Stimulated activated CD4-positive, alpha-beta T cell treated with anti-CD3 and anti-CD28 coated beads, Interleukin-4, amount 100 ng/mL, for 24 hours (primary cell): Measurements from ENCODE around the gene FRS2.
"Not testable (repeated sequence)": the region's sequence is repeated elsewhere in the genome, so short reads cannot be mapped to it uniquely, and the experiment has no call there.

Source experiments
- DNase-seq: peaks from one replicate; pipeline ENCODE4 v3.0.0-alpha.2; 2020

Gene FRS2

GRCh38 chr12:69588527-69588926 is 118.3 kb downstream of the FRS2 start:
- no peak for DNase-seq

GRCh38 chr12:69589082-69589481 is 118.9 kb downstream of the FRS2 start:
- DNase-seq: no peak

GRCh38 chr12:69595689-69596088 is 125.5 kb downstream of the FRS2 start:
- DNase-seq: no peak

GRCh38 chr12:69598174-69598753 is 128.1 kb downstream of the FRS2 start:
- DNase-seq: no peak

GRCh38 chr12:69600804-69601203 is 130.6 kb downstream of the FRS2 start:
- no peak for DNase-seq

- DNase-seq: no peak
These were observed 131.9 kb downstream of the FRS2 start for GRCh38 chr12:69601962-69602685.

GRCh38 chr12:69602954-69603353 is 132.8 kb downstream of the FRS2 start:
- DNase-seq: no peak

GRCh38 chr12:69603556-69603955 is 133.4 kb downstream of the FRS2 start:
- not testable (repeated sequence) for DNase-seq

- not testable (repeated sequence) for DNase-seq
These were observed 134.1 kb downstream of the FRS2 start for GRCh38 chr12:69604275-69604674.

GRCh38 chr12:69608114-69608513 is 137.9 kb downstream of the FRS2 start:
- no peak for DNase-seq

- DNase-seq: no peak
These were observed 139.9 kb downstream of the FRS2 start for GRCh38 chr12:69610126-69610525.

- no peak for DNase-seq
These were observed 140.5 kb downstream of the FRS2 start, which contains the start of gene LRRC10 for GRCh38 chr12:69610729-69611128. TSS of gene LRRC10 (minus strand) at chr12:69610907. CDS start at chr12:69610838, 69 bp downstream.

- no peak for DNase-seq
These were observed 143.2 kb downstream of the FRS2 start for GRCh38 chr12:69613351-69613750.

GRCh38 chr12:69616025-69616424 is 145.8 kb downstream of the FRS2 start:
- no peak for DNase-seq

- DNase-seq: no peak
These were observed 148.9 kb downstream of the FRS2 start for GRCh38 chr12:69619050-69619449.

GRCh38 chr12:69620077-69620476 is 149.9 kb downstream of the FRS2 start:
- no peak for DNase-seq

GRCh38 chr12:69620921-69621320 is 150.7 kb downstream of the FRS2 start:
- DNase-seq: no peak

GRCh38 chr12:69621551-69621950 is 151.4 kb downstream of the FRS2 start:
- DNase-seq: no peak

- no peak for DNase-seq
These were observed 153.8 kb downstream of the FRS2 start for GRCh38 chr12:69623970-69624369.

- DNase-seq: no peak
These were observed 157.3 kb downstream of the FRS2 start for GRCh38 chr12:69627501-69627900.
